ENCODE data around the gene RASAL1.

Gene RASAL1

DNA sequence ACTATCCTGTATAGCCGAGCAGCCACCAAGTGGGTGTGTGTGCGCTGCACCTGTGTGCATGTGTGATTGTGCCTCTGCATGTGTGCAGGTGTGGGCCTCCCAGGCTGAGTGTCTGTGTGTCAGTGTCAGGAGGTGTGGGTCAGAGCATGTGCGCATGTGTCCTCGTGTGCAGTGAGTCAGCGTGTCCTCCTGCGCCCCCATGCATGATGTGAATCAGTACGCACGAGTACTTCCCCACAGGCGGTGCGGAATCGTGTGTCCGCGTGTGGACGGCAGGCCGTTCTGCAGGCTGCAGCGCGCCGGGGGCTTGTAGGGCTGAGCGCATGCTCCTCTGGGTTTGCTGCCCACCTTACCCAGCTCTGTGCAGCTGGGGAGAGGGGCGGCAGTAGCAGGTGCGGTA, 44.8 kb downstream of the RASAL1 start:
- Histone ChIP-seq H3K27ac (no peak overlapping the region), H3K4me1 (ENCODE audit: low read depth, poor library complexity, severe bottlenecking) (peaks cover 44% of the 10 kb centered on the region), H3K4me3 (IDR thresholded peaks at IDR 0.05; ENCODE audit: insufficient read depth, low read depth, low read length) (no peak overlapping the region), H3K79me2 (ENCODE audit: insufficient read depth, low read depth) (no peaks in the 10 kb centered on the region), H3K27me3 (ENCODE audit: insufficient read depth, low read depth) (no peaks in the 10 kb centered on the region), H2AFZ (ENCODE audit: low read depth) (no peak overlapping the region), H3K4me2 (no peak overlapping the region), H3K9ac (no peak overlapping the region), H3K36me3 (ENCODE audit: insufficient read depth) (no peaks in the 10 kb centered on the region), H4K20me1 (ENCODE audit: insufficient read depth) (no peaks in the 10 kb centered on the region)
- TF ChIP-seq, protein P1, sequence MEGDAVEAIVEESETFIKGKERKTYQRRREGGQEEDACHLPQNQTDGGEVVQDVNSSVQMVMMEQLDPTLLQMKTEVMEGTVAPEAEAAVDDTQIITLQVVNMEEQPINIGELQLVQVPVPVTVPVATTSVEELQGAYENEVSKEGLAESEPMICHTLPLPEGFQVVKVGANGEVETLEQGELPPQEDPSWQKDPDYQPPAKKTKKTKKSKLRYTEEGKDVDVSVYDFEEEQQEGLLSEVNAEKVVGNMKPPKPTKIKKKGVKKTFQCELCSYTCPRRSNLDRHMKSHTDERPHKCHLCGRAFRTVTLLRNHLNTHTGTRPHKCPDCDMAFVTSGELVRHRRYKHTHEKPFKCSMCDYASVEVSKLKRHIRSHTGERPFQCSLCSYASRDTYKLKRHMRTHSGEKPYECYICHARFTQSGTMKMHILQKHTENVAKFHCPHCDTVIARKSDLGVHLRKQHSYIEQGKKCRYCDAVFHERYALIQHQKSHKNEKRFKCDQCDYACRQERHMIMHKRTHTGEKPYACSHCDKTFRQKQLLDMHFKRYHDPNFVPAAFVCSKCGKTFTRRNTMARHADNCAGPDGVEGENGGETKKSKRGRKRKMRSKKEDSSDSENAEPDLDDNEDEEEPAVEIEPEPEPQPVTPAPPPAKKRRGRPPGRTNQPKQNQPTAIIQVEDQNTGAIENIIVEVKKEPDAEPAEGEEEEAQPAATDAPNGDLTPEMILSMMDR (conservative IDR thresholded peaks at IDR 0.05; ENCODE audit: low read depth, low read length), result no peak

DNA sequence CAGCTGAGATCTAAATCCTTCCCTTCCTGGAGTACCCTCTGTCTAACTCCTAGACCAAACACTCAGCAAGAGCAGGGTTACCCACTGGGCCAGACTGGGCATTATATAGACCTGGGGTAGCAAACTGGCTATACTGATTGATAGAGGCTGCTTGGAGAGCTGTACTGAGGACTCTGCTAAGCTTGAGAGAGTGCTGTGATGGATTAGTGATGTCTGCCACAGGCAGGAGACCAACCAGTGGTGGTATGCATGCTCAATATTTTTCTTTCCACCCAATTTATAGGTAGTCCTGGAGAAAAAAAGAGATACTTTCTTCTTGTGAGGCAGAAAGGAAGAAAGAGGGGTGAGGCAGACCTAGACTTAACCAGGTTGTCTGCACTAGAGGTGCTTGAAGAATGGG, 45.7 kb downstream of the RASAL1 start:
- Histone ChIP-seq H3K4me3 (IDR thresholded peaks at IDR 0.05; ENCODE audit: insufficient read depth, low read depth, low read length) (no peak overlapping the region), H3K79me2 (ENCODE audit: insufficient read depth, low read depth) (no peaks in the 10 kb centered on the region), H3K4me2 (no peak overlapping the region), H3K36me3 (ENCODE audit: insufficient read depth) (no peaks in the 10 kb centered on the region), H3K27me3 (ENCODE audit: insufficient read depth, low read depth) (no peaks in the 10 kb centered on the region), H2AFZ (ENCODE audit: low read depth) (no peak overlapping the region), H4K20me1 (ENCODE audit: insufficient read depth) (no peaks in the 10 kb centered on the region), H3K27ac (no peak overlapping the region), H3K9ac (no peak overlapping the region), H3K4me1 (ENCODE audit: low read depth, poor library complexity, severe bottlenecking) (peaks cover 45% of the 10 kb centered on the region)
- TF ChIP-seq, protein P1 (conservative IDR thresholded peaks at IDR 0.05; ENCODE audit: low read depth, low read length), result no peak

DNA sequence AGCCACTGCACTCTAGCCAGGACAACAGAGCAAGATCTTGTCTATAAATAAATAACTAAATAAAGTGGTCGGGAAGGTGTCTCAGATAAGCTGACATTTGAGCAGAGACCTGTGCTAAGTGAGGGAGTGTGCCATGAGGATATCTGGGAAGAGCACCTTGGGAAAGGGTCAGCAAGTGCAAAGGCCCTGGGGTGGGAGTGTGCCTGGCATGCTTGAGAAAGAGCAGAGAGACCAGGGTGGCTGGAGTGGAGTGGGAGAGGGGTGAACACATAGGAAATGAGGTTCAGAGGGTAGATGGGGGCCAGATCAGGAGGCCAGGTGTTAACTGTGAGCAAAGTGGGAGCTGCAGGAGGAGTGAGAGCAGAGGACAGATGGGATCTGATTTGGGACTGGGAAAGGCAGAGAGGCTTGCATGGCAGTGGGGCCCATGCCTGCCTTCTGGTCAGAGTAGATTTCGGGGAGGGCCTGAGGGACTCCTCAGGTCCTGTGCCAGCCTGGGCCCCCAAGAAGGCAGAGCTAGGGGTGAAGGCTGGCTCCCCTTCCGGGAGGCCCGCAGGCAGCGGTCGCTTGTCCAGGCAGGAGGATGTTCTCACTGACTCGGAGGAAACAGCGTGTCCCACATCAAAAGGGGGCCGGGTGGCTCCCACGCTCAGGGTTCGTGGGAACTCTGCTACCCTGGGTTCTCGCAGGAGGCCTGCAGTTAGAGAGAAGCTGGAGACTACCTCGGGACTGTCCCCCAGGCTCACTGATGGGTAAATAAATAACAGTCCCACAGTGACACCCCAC, 46.4 kb downstream of the RASAL1 start:
- no peak overlapping the region for H3K4me3 ChIP-seq (IDR thresholded peaks at IDR 0.05; ENCODE audit: insufficient read depth, low read depth, low read length)
- H3K4me1 ChIP-seq (ENCODE audit: low read depth, poor library complexity, severe bottlenecking), result peaks cover 52% of the 10 kb centered on the region
- H3K36me3 ChIP-seq (ENCODE audit: insufficient read depth), result no peaks in the 10 kb centered on the region
- H3K9ac ChIP-seq, result no peak overlapping the region
- H3K79me2 ChIP-seq (ENCODE audit: insufficient read depth, low read depth), result no peaks in the 10 kb centered on the region
- H3K27ac ChIP-seq, result no peak overlapping the region
- H4K20me1 ChIP-seq (ENCODE audit: insufficient read depth), result no peaks in the 10 kb centered on the region
- TF ChIP-seq, protein P1 (conservative IDR thresholded peaks at IDR 0.05; ENCODE audit: low read depth, low read length), result no peak
- no peak overlapping the region for H2AFZ ChIP-seq (ENCODE audit: low read depth)
- H3K27me3 ChIP-seq (ENCODE audit: insufficient read depth, low read depth), result no peaks in the 10 kb centered on the region
- H3K4me2 ChIP-seq, result no peak overlapping the region

DNA sequence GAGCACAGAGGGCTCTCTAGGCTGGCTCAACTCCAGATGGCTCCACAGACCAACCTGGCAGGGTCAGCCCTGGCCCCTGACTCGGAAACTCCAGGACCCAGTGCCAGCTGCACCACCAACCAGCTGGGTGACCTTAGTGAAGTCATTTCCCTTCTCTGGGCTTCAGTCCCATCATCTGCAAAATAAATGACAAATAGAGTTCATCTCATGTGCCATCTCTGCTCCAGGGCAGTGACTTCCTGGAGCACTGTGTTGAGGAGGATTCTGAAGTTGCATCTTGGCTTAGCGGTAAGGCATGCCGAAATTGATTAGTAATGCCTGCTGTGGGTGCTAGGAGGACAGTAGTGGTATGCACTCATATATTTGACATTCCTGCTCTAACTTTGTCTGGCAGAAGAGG, 47.5 kb downstream of the RASAL1 start:
- no peaks in the 10 kb centered on the region for H3K27me3 ChIP-seq (ENCODE audit: insufficient read depth, low read depth)
- H3K79me2 ChIP-seq (ENCODE audit: insufficient read depth, low read depth), result no peaks in the 10 kb centered on the region
- TF ChIP-seq, protein P1 (conservative IDR thresholded peaks at IDR 0.05; ENCODE audit: low read depth, low read length), result no peak
- H3K36me3 ChIP-seq (ENCODE audit: insufficient read depth), result no peaks in the 10 kb centered on the region
- H3K4me2 ChIP-seq, result no peak overlapping the region
- H3K9ac ChIP-seq, result no peak overlapping the region
- H3K27ac ChIP-seq, result no peak overlapping the region
- no peak overlapping the region for H3K4me3 ChIP-seq (IDR thresholded peaks at IDR 0.05; ENCODE audit: insufficient read depth, low read depth, low read length)
- H3K4me1 ChIP-seq (ENCODE audit: low read depth, poor library complexity, severe bottlenecking), result peaks cover 63% of the 10 kb centered on the region
- H2AFZ ChIP-seq (ENCODE audit: low read depth), result no peak overlapping the region
- no peaks in the 10 kb centered on the region for H4K20me1 ChIP-seq (ENCODE audit: insufficient read depth)
